GM12878 (cell line): ENCODE results near the gene ANKRD23. TPM values are rescaled to one million over a fixed set of nuclear protein-coding genes. Genes with fewer than 3 reads are reported as not detected.

Experiments
- ATAC-seq: fragments of 200-7000 bp; cut with Tn5 transposase; 3 replicates; pipeline ENCODE4 v1.9.1; 2020; ENCODE audit warnings: mild to moderate bottlenecking, moderate library complexity
- Bru-seq: library from RNA; stranded (reverse); fragments of 400-500 nt; gene quantifications from one replicate; lab custom pipeline; 2021; lab: Mats Ljungman, UMichigan
- BruChase-seq, 2 experiments: library from RNA; stranded (reverse); fragments of 400-500 nt; gene quantifications; one replicate each; lab custom pipeline; 2021; lab: Mats Ljungman, UMichigan
- BruUV-seq: library from RNA; stranded (reverse); fragments of 400-500 nt; replicated peaks from 2 replicates; lab custom pipeline; 2021; lab: Mats Ljungman, UMichigan
- CTCF ChIA-PET: fragments of 300-600 bp; sonication (Branson Sonifier 250); formaldehyde crosslinking; extraction: SDS; loops from one replicate; lab custom pipeline; 2021; ENCODE audit warnings: inconsistent platforms; lab: Yijun Ruan, JAX
- POLR2A ChIA-PET: fragments of 350-600 bp; formaldehyde crosslinking; extraction: SDS; loops from one replicate; lab custom pipeline; 2021; ENCODE audit warnings: inconsistent platforms; lab: Charles Lee
- RAD21 ChIA-PET: fragments of 300-600 bp; sonication (Branson Sonifier 250); formaldehyde crosslinking; loops from one replicate; lab custom pipeline; 2023; ENCODE audit warnings: antibody characterized with exemption; ENCODE audit not compliant: unreplicated experiment; lab: Charles Lee
- SMC1A ChIA-PET: fragments of 300-600 bp; sonication (Branson Sonifier 250); formaldehyde crosslinking; loops from one replicate; lab custom pipeline; 2023; ENCODE audit not compliant: unreplicated experiment, uncharacterized antibody; lab: Charles Lee
- DNase-seq: peaks from one replicate; pipeline ENCODE4 v3.0.0-alpha.2; 2011; ENCODE audit warnings: low read depth, low spot score
- FAIRE-seq: peaks from 3 replicates; lab custom pipeline; 2011; peaks lifted over from hg19 to GRCh38; lab: Jason Lieb, UNC
- H2AFZ ChIP-seq: 2 replicates; pipeline ENCODE4 v1.6.0; 2011; ENCODE audit warnings: low read depth, low read length, control low read depth; ENCODE audit not compliant: control insufficient read depth
- H3K27ac ChIP-seq: 2 replicates; pipeline ENCODE4 v1.5.1; 2011; ENCODE audit warnings: control low read depth; ENCODE audit not compliant: control insufficient read depth, insufficient read depth
- H3K27me3 ChIP-seq, 2 experiments: replicated peaks in 1 of 2; 2 replicates each; pipeline versions ENCODE4 v1.6.0 to v1.6.1; 2011; ENCODE audit warnings: low read length in 1 of 2; ENCODE audit not compliant: control insufficient read depth in 2 of 2, insufficient read depth in 2 of 2
- H3K36me3 ChIP-seq, 2 experiments: 2 replicates each; pipeline ENCODE4 v1.5.1; 2011; ENCODE audit warnings: low read length in 1 of 2; ENCODE audit not compliant: control insufficient read depth in 2 of 2, insufficient read depth in 2 of 2
- H3K4me1 ChIP-seq: 2 replicates; pipeline ENCODE4 v1.6.1; 2011; ENCODE audit warnings: mild to moderate bottlenecking, low read length, moderate library complexity, mixed read lengths; ENCODE audit not compliant: control insufficient read depth, insufficient read depth
- H3K4me2 ChIP-seq: 2 replicates; pipeline ENCODE4 v1.6.0; 2011; ENCODE audit warnings: control low read depth; ENCODE audit not compliant: control insufficient read depth, insufficient read depth
- H3K4me3 ChIP-seq: fragments of 200-600 bp; sonication (generic); 2 replicates; pipeline ENCODE4 v1.5.1; 2016
- H3K79me2 ChIP-seq: 2 replicates; pipeline ENCODE4 v1.6.0; 2011; ENCODE audit warnings: low read length; ENCODE audit not compliant: control insufficient read depth, insufficient read depth
- H3K9ac ChIP-seq: 2 replicates; pipeline ENCODE4 v1.8.0; 2011; ENCODE audit warnings: low read length, control low read depth, mixed read lengths; ENCODE audit not compliant: control insufficient read depth, insufficient read depth
- H3K9me3 ChIP-seq: replicated peaks from 3 replicates; pipeline ENCODE4 v1.5.1; 2011; ENCODE audit warnings: mild to moderate bottlenecking, low read length; ENCODE audit not compliant: control insufficient read depth, insufficient read depth
- H4K20me1 ChIP-seq: 2 replicates; pipeline ENCODE4 v1.6.0; 2011; ENCODE audit not compliant: control insufficient read depth, insufficient read depth
- CHD4 ChIP-seq: fragments of 200-600 bp; sonication (generic); IDR thresholded peaks from 2 replicates; pipeline ENCODE4 v1.6.1; 2016; ENCODE audit warnings: mild to moderate bottlenecking
- ESRRA ChIP-seq: IDR thresholded peaks from 2 replicates; pipeline ENCODE4 v1.6.1; 2012; ENCODE audit warnings: mild to moderate bottlenecking, low read length, improper control_type of control experiment
- EZH2 ChIP-seq: IDR thresholded peaks from 2 replicates; pipeline ENCODE4 v1.6.1; 2012; ENCODE audit warnings: low read depth, mild to moderate bottlenecking, control low read depth, inconsistent platforms, low read length, borderline replicate concordance; ENCODE audit not compliant: control insufficient read depth
- SMAD1 ChIP-seq: fragments of 450-650 bp; IDR thresholded peaks from 2 replicates; pipeline ENCODE4 v1.6.1; 2018; ENCODE audit warnings: mild to moderate bottlenecking, low read depth; ENCODE audit not compliant: partially characterized antibody
- WGBS: methylation state at CpG from one replicate; pipeline ENCODE4 v1.1.6; 2016; ENCODE audit warnings: low lambda C conversion rate; ENCODE audit not compliant: insufficient replicate concordance, insufficient coverage; ENCODE audit errors: missing lambda C conversion rate; 5-methylcytosine and 5-hydroxymethylcytosine counted together
- in situ Hi-C: fragments of 300-500 bp; cut with MboI; formaldehyde crosslinking; loops from 9 replicates; pipeline ENCODE4 v1.14.3; 2018; ENCODE audit warnings: mixed read lengths
- intact Hi-C: fragments of 100-400 bp; cut with micrococcal nuclease; formaldehyde crosslinking; loops from one replicate; pipeline ENCODE4 v1.14.2; 2022; ENCODE audit not compliant: unreplicated experiment
- long read RNA-seq, 2 experiments: library from polyadenylated mRNA; unstranded; transcript quantifications; one replicate each; pipeline ENCODE4 v2.0.0, GENCODE V29; 2019 to 2020
- polyA minus RNA-seq, 3 experiments: library from RNA; depleted of rRNA, polyadenylated mRNA; stranded (reverse); fragments of >200 nt; gene quantifications; 2 replicates each; pipeline ENCODE4 v1.2.3, GENCODE V29; 2011
- polyA plus RNA-seq, 11 experiments: library from polyadenylated mRNA; depleted of rRNA in 4 of 11; unstranded in 6 of 11; stranded (reverse) in 5 of 11; fragments of >200 nt; fragmentation: Nextera tagmentation in 4 of 11; fragmentation: Illumina TruSeq in 1 of 11; extraction: Ambion mirVana in 4 of 11; extraction: Trizol in 1 of 11; gene quantifications; 1 replicate in 1 of 11; 2 replicates in 10 of 11; pipeline versions ENCODE4 v1.2.1 to v1.2.3, GENCODE V29; 2011 to 2016; ENCODE audit warnings: inconsistent platforms in 2 of 11, missing spikeins in 2 of 11, low read depth in 1 of 11
- total RNA-seq, 4 experiments: library from RNA; depleted of rRNA in 3 of 4; stranded (reverse); fragments of >200 nt in 3 of 4; fragmentation: Illumina TruSeq in 1 of 4; extraction: Trizol in 1 of 4; gene quantifications; 2 replicates each; pipeline versions ENCODE4 v1.2.1 to v1.2.3, GENCODE V29; 2013 to 2021
- TF ChIP-seq, protein P1 (sequence below): fragments of 450-650 bp; IDR thresholded peaks from 2 replicates; pipeline ENCODE4 v1.6.1; 2017; ENCODE audit warnings: antibody characterized with exemption, mild to moderate bottlenecking, moderate library complexity

ANKRD23 gene
- total RNA-seq (2013; cell fraction: nucleolus; rRNA removed): 12.3 and 15.0 TPM in 2 replicates
- total RNA-seq (2014; rRNA removed) (2.7 and 3.3 TPM in 2 replicates), total RNA-seq (2014; rRNA removed; fragmentation: Illumina TruSeq; extraction: Trizol) (2.6 and 2.8 TPM in 2 replicates), total RNA-seq (2021) (3.5 and 3.9 TPM in 2 replicates), polyA plus RNA-seq (2011; rRNA removed) (1.7 and 2.3 TPM in 2 replicates), polyA plus RNA-seq (2014; fragmentation: Illumina TruSeq; extraction: Trizol) (1.5 and 2.0 TPM in 2 replicates), polyA plus RNA-seq (2014; fragmentation: Nextera tagmentation; extraction: Ambion mirVana) (under 1 TPM; 0.34 to 0.77 TPM), polyA plus RNA-seq (2014; rRNA removed) (5.3 and 6.2 TPM in 2 replicates), polyA plus RNA-seq (2016; fragmentation: Nextera tagmentation; extraction: Ambion mirVana) (1 to 10 TPM; 2.6 to 2.8 TPM), polyA minus RNA-seq (2011; rRNA and poly(A)+ RNA removed) (1.6 and 1.9 TPM in 2 replicates), Bru-seq, nascent RNA (percentile 54 among the genes with signal in this experiment), BruChase-seq, experiment 1, labeled RNA remaining after a 6-hour chase (percentile 62 among the genes with signal in this experiment), BruChase-seq, experiment 2, labeled RNA remaining after a 2-hour chase (percentile 60 among the genes with signal in this experiment)
- 1.00 TPM for polyA plus RNA-seq (2011; ENCODE audit: low read depth)
- polyA plus RNA-seq (2011; cell fraction: cytosol; rRNA removed): 1.1 and 2.2 TPM in 2 replicates
- 17.6 and 25.2 TPM in 2 replicates for polyA plus RNA-seq (2011; cell fraction: nucleus; rRNA removed)
- polyA plus RNA-seq (2012): 2.0 and 2.6 TPM in 2 replicates
- polyA minus RNA-seq (2011; cell fraction: cytosol; rRNA and poly(A)+ RNA removed): 0.94 TPM in 1 of 2 replicates, not detected in the other
- polyA minus RNA-seq (2011; cell fraction: nucleus; rRNA and poly(A)+ RNA removed): 3.1 and 4.7 TPM in 2 replicates
- long read RNA-seq, experiment 1, partial matches to known transcripts: 0 of 2 reads
- long read RNA-seq, experiment 1, other reads (novel, unspliced or antisense): 2 of 2 reads
- long read RNA-seq, experiment 2, partial matches to known transcripts: 0 of 2 reads
- long read RNA-seq, experiment 2, other reads (novel, unspliced or antisense): 2 of 2 reads

DNA sequence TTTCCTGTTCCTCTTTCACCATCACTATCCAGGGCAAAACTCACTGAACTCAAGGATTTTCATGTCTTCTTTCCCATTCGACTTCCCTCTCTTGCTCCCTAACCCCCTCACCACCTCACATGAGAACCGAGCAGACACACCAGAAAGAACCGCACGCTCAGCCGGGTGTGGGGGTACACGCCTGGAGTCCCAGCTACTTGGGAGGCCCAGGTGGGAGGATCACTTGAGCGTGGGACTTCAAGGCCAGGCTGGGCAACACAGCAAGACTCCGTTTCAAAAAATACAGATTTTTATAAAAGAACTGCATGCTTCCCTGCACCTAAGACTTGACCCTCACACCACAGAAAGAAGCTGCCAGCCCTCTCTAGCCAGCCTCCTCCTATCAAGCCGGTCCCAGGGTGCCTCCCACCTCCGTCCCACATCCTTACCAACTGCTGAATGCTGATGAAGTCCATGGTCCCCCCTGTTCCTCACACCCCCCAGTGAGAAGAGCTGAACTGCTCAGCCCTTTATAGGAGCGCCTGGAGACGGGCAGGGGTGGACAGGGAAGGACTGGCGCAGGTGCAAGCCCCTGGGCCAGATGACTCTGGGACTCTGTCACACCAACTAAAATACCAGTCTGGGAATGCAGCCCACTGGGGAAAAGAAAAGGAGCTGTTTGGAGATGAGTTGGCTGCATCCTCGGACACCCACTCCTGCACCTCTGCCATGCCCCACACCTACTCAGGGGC is at the start of gene ANKRD23:
Gene ANKRD23 (minus strand): TSS at position 484 of the 731 bp plus-strand sequence. CDS start 29 bp downstream, at position 455.
- peaks cover 0 to 3% of the 10 kb centered on the region in 2 experiments; a peak in 3 of 4 replicates for H3K36me3 ChIP-seq
- in situ Hi-C loops: no loop called here
- intact Hi-C loops: no loop called here
- no peak for FAIRE-seq
- no peak for DNase-seq
- H3K27me3 ChIP-seq: no peaks in the 10 kb centered on the region
- H3K4me3 ChIP-seq: no peak within 1 kb of the TSS
- ChIA-PET RAD21 (interaction anchor here (0.8 kb wide), 1 partner anchor 14 kb away, joined by 3 read pairs; the partner anchor contains the start of gene ANKRD39), SMC1A (interaction anchor here (1.4 to 1.5 kb wide), 2 partner anchors 14 to 29 kb away, joined by 3 to 4 read pairs; partner anchors contain the start of gene ANKRD39), POLR2A (interaction anchor here (0.6 kb wide), 1 partner anchor 98 kb away, joined by 8 read pairs; no protein-coding TSS in a partner anchor), CTCF (no interaction called here)
- TF ChIP-seq, protein P1, sequence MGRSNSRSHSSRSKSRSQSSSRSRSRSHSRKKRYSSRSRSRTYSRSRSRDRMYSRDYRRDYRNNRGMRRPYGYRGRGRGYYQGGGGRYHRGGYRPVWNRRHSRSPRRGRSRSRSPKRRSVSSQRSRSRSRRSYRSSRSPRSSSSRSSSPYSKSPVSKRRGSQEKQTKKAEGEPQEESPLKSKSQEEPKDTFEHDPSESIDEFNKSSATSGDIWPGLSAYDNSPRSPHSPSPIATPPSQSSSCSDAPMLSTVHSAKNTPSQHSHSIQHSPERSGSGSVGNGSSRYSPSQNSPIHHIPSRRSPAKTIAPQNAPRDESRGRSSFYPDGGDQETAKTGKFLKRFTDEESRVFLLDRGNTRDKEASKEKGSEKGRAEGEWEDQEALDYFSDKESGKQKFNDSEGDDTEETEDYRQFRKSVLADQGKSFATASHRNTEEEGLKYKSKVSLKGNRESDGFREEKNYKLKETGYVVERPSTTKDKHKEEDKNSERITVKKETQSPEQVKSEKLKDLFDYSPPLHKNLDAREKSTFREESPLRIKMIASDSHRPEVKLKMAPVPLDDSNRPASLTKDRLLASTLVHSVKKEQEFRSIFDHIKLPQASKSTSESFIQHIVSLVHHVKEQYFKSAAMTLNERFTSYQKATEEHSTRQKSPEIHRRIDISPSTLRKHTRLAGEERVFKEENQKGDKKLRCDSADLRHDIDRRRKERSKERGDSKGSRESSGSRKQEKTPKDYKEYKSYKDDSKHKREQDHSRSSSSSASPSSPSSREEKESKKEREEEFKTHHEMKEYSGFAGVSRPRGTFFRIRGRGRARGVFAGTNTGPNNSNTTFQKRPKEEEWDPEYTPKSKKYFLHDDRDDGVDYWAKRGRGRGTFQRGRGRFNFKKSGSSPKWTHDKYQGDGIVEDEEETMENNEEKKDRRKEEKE: no peak
- TF ChIP-seq ESRRA (no peak), CHD4 (no peak), SMAD1 (no peak), EZH2 (no peak)
- H3K9me3 ChIP-seq: no peaks in the 10 kb centered on the region
- no TSS peak for BruUV-seq
- ATAC-seq: no peak
- peaks cover 9% of the 10 kb centered on the region for H3K4me1 ChIP-seq
- no peaks in the 10 kb centered on the region for H4K20me1 ChIP-seq
- H3K79me2 ChIP-seq: no peaks in the 10 kb centered on the region
- no peak within 1 kb of the TSS for H3K4me2 ChIP-seq
- no peak within 1 kb of the TSS for H2AFZ ChIP-seq
- H3K9ac ChIP-seq: no peak within 1 kb of the TSS
- WGBS: 91% methylated on average over 14 of the region's 14 CpGs
- no peak within 1 kb of the TSS for H3K27ac ChIP-seq
